Hematopoietic multipotent progenitor cell treated with erythropoietin and hydrocortisone succinate and interleukin-3 and kit ligand, for 6 days (in vitro differentiated cells): ENCODE results near the gene CCDC157.

Experiments
- DNase-seq: peaks from one replicate; pipeline ENCODE4 v3.0.0-alpha.2; 2015

Gene CCDC157

DNA sequence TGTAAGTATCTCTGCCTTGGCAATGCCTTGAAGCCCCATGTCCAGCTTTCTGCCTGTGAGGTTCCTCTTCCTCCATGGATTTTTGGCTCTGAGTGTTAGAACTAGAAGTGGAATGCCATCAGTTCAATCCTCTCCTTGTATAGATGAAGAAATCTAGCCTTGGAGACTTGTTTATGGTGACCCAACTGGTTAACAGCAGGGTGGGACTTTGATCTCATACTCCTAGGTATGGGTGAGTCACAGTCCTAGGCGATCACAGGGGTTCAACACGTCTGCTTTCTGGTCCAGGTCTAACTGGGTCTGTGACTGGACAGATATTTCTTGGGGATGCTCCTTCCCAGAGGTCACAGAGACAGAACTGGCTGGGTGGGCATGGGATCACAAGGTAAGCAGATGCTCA, 59.6 kb downstream of the CCDC157 start:
- no peak for DNase-seq

DNA sequence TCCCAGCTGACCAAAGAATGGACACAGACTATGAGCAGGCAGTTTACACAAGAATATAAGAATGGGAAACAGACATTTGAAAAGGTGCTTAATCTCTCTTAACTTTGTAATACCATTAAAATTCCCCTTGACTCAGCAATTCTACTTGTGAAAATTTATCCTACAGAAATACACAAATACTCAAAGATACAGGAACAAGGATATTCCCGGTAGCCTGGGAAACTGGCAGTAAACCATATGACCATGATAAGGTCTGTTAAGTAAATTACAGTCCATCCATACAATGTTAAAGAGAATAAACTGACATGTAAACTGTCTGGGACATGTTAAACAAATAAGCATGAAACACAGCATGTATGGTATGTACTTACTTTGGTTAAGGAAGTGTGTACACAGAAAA, 60.0 kb downstream of the CCDC157 start:
- no peak for DNase-seq

DNA sequence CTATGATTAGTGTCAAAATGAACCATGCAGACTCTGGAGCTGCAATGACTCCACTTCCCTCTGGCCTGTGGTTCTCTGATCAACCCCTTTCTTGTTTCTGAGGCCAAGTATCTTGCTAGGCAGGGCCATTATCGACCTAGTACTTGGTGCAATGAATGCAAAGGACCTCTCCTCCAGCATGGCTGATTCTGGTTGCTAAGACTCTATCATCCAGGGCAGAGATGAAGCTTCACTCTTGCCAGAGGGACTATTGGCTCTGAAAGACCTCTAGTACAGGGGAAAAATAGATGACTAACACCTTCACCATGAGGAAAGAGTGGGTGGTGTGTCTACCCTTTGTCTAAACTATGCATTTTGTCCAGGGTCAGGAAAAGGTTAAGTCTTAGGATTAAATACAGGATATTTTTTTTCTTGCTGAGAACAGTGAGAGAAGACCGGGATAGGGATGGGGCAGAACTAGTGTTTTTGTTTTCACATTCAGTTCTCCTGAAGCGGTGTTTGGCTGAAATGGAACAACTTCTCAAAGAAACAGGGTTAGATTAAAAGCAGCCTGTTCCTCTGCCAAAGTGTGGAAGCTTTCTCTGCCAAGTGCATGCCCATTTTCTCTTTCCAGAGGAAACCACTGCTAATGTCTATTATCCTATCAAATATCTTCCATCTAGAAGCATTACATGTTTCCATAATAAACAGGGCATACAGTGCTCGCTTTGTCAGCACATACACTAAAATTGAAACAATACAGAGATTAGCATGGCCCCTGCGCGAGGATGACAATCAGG, 63.7 kb downstream of the CCDC157 start:
- DNase-seq, result peak; percentile 59

DNA sequence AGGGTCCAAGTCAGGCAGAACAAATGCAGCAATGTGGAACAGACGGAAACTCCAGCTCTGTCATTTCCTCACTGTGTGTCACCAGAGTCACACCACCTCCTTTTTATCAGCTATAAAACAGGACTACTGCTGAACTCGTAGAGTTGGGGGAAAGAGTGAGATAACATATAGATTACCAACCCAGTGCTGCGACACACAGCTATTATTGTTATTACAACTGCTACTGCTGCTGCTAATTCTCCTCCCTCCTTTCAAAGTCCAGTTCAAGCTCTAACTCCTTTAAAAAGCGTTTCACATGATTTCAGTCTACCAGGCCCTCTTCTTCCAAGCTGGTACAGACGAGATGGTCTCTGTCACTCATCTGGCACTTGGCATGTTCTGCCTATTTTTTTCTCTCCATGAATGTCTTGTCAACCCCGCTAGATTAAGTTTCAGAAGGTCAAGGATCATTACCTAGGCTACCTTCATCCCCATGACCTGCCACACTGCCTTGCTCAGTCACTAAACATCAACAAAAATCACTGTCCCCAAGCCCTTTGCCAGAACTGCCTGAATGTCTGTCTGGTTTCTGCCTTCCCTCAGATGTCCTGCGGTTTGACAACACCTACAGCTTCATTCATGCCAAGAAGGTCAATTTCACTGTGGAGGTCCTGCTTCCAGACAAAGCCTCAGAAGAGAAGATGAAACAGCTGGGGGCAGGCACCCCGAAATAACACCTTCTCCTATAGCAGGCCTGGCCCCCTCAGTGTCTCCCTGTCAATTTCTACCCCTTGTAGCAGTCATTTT, 65.1 kb downstream of the CCDC157 start:
- DNase-seq, result peak; percentile 96

DNA sequence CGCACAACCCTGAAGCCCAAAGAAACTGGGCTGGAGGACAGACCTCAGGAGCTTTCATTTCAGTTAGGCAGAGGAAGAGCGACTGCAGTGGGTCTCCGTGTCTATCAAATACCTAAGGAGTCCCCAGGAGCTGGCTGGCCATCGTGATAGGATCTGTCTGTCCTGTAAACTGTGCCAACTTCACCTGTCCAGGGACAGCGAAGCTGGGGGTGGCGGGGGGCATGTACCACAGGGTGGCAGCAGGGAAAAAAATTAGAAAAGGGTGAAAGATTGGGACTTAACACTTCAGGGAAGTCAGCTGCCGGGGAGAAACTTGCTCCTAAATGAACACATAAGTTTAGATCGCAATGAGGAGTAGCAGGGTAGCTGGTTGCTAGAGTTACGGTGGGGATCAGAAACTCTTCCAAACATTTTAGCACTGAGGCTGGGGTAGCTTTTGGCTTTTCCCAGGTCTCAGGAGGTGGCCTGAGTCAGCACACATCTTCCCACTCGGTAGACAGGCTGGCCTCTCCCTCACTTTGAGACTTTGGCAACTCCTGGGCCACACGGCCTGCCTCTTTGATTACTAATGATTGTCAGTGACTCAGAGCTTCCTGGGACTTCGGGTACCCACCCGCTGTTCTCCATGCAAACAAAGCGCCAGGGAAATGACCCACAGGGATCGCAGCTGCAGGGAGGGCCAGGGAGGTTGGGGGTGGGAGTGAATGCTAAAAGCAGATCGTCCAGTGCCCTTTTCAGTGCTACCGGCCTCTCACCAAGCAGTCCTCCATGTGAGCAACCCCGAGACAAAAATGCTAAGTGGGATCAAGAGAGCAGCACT, 65.9 kb downstream of the CCDC157 start:
- DNase-seq, result peak; percentile 77

DNA sequence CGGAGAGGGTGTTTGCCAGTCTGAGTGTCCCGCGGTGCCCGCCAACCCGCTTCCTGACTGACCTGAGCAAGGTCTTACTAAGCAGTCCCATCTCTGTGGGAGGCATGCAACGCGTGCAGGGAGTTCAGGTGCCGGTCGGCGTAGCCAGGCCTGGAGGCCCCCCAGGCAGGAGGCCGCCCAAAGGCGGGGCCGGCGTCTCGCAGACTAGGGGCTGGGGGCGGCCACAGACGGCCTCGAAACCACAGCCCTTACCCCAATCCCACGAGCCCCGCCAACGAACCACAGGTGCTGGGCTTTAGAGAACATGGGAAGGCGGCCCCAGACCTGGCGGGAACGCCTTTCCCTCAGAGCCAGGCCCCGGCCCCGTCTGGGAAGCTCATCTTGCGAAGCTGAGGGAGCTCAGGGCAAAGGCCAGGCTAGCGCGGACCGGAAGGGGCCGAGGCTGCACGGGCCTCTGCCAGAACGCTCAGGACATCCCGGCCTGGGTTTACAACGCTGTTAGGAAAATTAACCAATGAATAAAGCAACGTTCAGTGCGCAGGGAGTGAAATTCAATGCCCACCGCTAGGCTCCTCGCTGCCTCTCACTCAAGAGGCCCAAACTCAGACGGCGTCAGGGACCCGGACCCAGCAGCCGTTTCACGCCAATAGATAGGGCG, 66.6 kb downstream of the CCDC157 start:
- no peak for DNase-seq

DNA sequence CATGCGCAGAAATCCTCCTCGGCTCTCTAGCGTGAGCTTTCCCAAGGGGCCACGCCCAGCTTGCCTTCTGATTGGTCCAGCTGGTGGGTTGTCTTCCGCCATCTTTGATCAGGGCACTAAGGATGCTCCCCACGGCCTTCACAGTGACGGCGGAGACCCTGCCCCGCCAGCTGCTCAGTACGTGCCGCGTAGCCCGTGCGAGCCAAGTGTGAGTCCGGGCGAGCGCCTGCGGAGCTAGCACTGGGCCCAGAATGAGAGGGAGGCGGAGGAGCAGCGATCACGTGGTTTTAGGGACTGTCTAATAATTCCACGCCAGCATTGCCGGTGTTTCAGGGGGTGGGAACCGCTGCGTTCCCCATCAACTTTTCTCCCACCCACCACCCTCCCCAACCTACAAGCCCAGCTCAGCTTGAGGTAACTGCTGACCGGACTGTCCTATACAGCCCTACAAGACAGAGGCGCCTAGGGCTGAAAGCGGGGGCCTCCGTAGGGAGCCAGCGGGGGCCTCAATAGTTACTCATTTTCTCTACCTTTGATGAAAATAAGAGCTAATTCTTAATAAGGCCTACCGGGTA, 67.2 kb downstream of the CCDC157 start:
- peak; percentile 100 for DNase-seq

DNA sequence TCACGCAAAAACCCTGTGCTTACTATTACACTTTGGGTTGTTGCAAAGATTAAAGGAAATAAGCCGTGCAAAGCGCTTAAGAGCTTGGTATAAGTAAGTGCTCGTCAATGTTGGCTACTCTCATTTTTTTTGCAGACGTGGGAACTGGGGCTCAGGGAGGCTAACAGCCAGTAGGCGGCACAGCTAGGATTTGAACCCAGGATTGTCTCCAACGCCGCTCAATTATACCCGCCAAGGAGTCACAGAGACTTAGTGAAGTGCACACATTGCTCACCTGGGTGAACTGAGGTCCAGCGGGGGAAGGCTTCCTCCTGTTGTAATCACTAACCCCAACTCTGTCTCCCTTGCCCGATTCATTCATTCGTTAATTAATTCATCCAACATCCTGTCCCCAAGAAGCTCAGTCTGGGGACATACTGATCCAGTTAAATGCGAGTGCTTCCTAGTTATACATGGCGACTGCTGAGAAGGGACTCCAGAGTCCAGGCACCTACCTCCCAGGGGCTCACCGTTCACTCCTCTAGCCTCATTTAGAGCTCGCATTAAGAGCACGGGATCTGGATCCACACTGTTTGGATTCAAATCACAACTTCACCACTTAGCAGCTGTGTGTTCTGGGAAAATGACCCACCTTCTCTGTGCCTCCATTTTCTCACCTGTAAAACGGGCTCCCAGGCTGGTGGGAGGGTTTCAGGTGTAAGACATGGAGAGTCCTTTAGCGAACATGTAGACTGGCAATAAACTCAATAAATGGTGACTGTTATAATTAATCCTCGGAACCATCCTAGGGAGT, 67.9 kb downstream of the CCDC157 start:
- peak; percentile 65 for DNase-seq

DNA sequence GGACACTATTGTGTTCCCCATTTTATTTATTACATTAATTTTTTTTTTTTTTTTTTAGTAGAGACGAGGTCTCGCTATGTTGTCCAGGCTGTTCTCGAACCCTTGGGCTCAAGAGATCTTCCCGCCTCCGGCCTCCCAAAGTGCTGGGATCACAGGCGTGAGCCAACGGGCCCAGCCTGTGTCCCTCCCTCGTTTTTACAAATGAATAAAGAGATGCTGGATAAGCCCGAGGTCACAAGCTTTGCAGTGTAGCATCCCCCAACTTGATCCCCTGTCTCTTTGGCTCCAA, 68.5 kb downstream of the CCDC157 start:
- DNase-seq, result no peak

DNA sequence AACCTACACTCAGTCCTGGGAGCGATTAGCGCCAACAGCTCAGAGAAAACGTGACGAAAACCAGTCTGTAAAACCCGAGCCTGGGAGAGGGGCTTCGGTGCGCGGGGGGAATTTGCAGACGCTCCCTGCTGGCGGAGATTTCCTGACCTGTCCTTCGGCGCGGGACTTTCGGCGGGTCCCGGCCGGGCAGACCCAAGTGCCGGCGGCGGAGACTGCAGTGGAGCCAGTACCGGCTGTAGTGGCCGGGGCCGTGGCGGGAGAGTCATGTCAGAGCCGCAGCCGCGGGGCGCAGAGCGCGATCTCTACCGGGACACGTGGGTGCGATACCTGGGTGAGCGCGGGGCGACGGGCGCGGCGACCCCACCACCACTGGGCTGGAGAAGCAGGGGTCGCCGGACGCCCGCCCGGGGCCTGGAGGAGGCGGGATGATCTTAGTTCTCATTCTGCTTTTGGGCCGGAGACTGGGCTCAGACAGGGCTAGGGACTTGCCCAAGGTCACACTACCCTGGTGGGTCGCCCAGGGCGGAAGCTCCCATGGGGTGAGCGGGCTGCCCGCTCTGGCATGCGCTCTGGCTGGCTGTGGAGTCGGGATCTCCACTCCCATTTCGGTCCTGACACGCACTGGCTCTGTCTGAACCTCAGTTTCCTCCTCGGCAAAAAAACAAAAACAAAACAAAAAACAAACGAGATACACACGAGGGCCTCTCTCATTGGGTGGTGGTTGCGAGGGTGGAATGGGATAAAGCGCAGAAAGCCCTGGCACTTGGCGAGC, 69.0 kb downstream of the CCDC157 start, which contains the start of gene MTFP1:
TSS of gene MTFP1 (plus strand) at position 153 of the 772 bp plus-strand sequence. CDS start at position 265, 112 bp downstream.
- peak; percentile 81 for DNase-seq
